DND-41 (cell line): ENCODE measurements around the gene ARHGAP30.
A peak's percentile ranks its signal among the peaks of the same experiment; 100 is the strongest.

Experiments
- ATAC-seq: fragments of 200-7000 bp; cut with Tn5 transposase; 3 replicates; pipeline ENCODE4 v1.9.1; 2021; ENCODE audit warnings: low read depth; ENCODE audit not compliant: insufficient read depth
- DNase-seq: peaks from one replicate; pipeline ENCODE4 v3.0.0-alpha.2; 2020
- H2AFZ ChIP-seq: 2 replicates; pipeline ENCODE4 v1.6.0; 2012; ENCODE audit warnings: low read depth, low read length
- H3K27ac ChIP-seq: 2 replicates; pipeline ENCODE4 v1.5.1; 2012; ENCODE audit warnings: low read length, inconsistent platforms
- H3K27me3 ChIP-seq: fragments of 200-600 bp; sonication (generic); 2 replicates; pipeline ENCODE4 v1.6.0; 2012; ENCODE audit warnings: low read length, mild to moderate bottlenecking, inconsistent platforms; ENCODE audit not compliant: insufficient read depth, poor library complexity
- H3K36me3 ChIP-seq: 2 replicates; pipeline ENCODE4 v1.5.1; 2012; ENCODE audit warnings: low read length, inconsistent platforms; ENCODE audit not compliant: insufficient read depth
- H3K4me1 ChIP-seq: 2 replicates; pipeline ENCODE4 v1.5.1; 2012; ENCODE audit warnings: mild to moderate bottlenecking, low read length; ENCODE audit not compliant: insufficient read depth
- H3K4me2 ChIP-seq: 2 replicates; pipeline ENCODE4 v1.6.0; 2012; ENCODE audit warnings: mild to moderate bottlenecking, moderate library complexity, low read length, inconsistent platforms; ENCODE audit not compliant: insufficient read depth
- H3K4me3 ChIP-seq, 2 experiments: fragments of 200-600 bp in 1 of 2; shearing (Covaris generic) in 1 of 2; 2 replicates each; pipeline ENCODE4 v1.5.1; 2012 to 2016; ENCODE audit warnings: inconsistent platforms in 2 of 2, low read length in 2 of 2, mild to moderate bottlenecking in 2 of 2, low read depth in 1 of 2, moderate library complexity in 1 of 2
- H3K79me2 ChIP-seq: 2 replicates; pipeline ENCODE4 v1.6.0; 2012; ENCODE audit warnings: low read length, inconsistent platforms; ENCODE audit not compliant: insufficient read depth
- H3K9ac ChIP-seq: 2 replicates; pipeline ENCODE4 v1.6.0; 2012; ENCODE audit warnings: low read depth, mild to moderate bottlenecking, inconsistent platforms, low read length, moderate library complexity
- H3K9me3 ChIP-seq: 2 replicates; pipeline ENCODE4 v1.5.1; 2012; ENCODE audit warnings: low read length, moderate library complexity, mild to moderate bottlenecking, inconsistent platforms; ENCODE audit not compliant: insufficient read depth, severe bottlenecking
- H4K20me1 ChIP-seq: 2 replicates; pipeline ENCODE4 v1.6.0; 2012; ENCODE audit warnings: low read length; ENCODE audit not compliant: insufficient read depth
- CTCF ChIP-seq: IDR thresholded peaks from 2 replicates; pipeline ENCODE4 v1.5.1; 2012; ENCODE audit warnings: borderline replicate concordance, low read length, moderate library complexity, mild to moderate bottlenecking; ENCODE audit not compliant: poor library complexity, severe bottlenecking; ENCODE audit errors: extremely low read depth
- EZH2 ChIP-seq: IDR thresholded peaks from 3 replicates; pipeline ENCODE4 v1.6.1; 2012; ENCODE audit warnings: borderline replicate concordance, low read depth, mild to moderate bottlenecking, moderate library complexity, low read length, inconsistent platforms; ENCODE audit not compliant: severe bottlenecking

The ARHGAP30 gene

GRCh38 chr1:160997323-160998038 is 72.2 kb downstream of the ARHGAP30 start:
- Histone ChIP-seq H4K20me1 (no peaks in the 10 kb centered on the region), H3K27ac (no peak overlapping the region), H3K9ac (no peak overlapping the region), H3K27me3 (no peaks in the 10 kb centered on the region), H3K4me1 (no peaks in the 10 kb centered on the region), H3K79me2 (no peaks in the 10 kb centered on the region), H3K4me2 (no peak overlapping the region), H3K4me3 (no peak overlapping the region), H3K36me3 (peaks cover 8% of the 10 kb centered on the region; the same call in 1 of the 2 replicates), H2AFZ (peak overlapping the region; percentile 60; the same call in 1 of the 2 replicates), H3K9me3 (no peaks in the 10 kb centered on the region)
- ATAC-seq (peak; percentile 88), DNase-seq (peak; percentile 58)
- TF ChIP-seq EZH2 (no peak), CTCF (peak; percentile 71)
